Measurements from ENCODE around the gene KCNJ9. TPM values are rescaled to one million over a fixed set of nuclear protein-coding genes. Genes with fewer than 3 reads are reported as not detected.
A peak's percentile ranks its signal among the peaks of the same experiment; 100 is the strongest.

Gene KCNJ9
- total RNA-seq, 1 experiment from 2014 or later = not detected

- Histone ChIP-seq H3K79me2 (ENCODE audit: low read depth) (no peaks in the 10 kb centered on the region), H3F3A (ENCODE audit: insufficient read depth, low read depth) (no peaks in the 10 kb centered on the region), H2AFZ (0 out of 2 replicates have a peak within 1 kb of the TSS, but pooled peaks have one; percentile 6), H3K27ac (no peak within 1 kb of the TSS), H3K4me2 (peak within 1 kb of the TSS; percentile 71), H3K9me3 (ENCODE audit: insufficient read depth, low read depth) (no peaks in the 10 kb centered on the region), H3K36me3 (ENCODE audit: low read depth) (no peaks in the 10 kb centered on the region), H3K4me1 (replicated peaks; ENCODE audit: insufficient read depth) (no peaks in the 10 kb centered on the region), H3K4me3 (peak within 1 kb of the TSS; percentile 34; the same call in 1 of the 2 replicates), H4K20me1 (ENCODE audit: insufficient read depth) (no peaks in the 10 kb centered on the region), H3K27me3 (ENCODE audit: insufficient read depth, low read depth) (peaks cover 57% of the 10 kb centered on the region), H3K9me2 (ENCODE audit: insufficient read depth) (no peaks in the 10 kb centered on the region)
- no peak for DNase-seq
- intact Hi-C loops (cut with micrococcal nuclease; ENCODE audit: unreplicated experiment) = no loop called here
- no TSS peak for BruUV-seq (replicated peaks)
- no peak for TF ChIP-seq EZH2 (IDR thresholded peaks at IDR 0.05; ENCODE audit: low read depth)
- TF ChIP-seq CTCF (conservative IDR thresholded peaks at IDR 0.05) = no peak
- ChIA-PET CTCF (no interaction called here), POLR2A (ENCODE audit: unreplicated experiment) (interaction anchor here (0.7 kb wide), 2 partner anchors 27 to 982 kb away, joined by 5 read pairs; no protein-coding TSS in a partner anchor)
These were observed 11.7 kb upstream of the KCNJ9 start, which contains the start of gene KCNJ10 for GRCh38 chr1:160069460-160070231. Gene KCNJ10 (minus strand): TSS chr1:160070160. CDS start chr1:160042532, 27,628 bp downstream.

GRCh38 chr1:160070243-160071163 lies 10.8 kb upstream of the KCNJ9 start:
- no peak overlapping the region for H3K27ac ChIP-seq
- TF ChIP-seq EZH2 (IDR thresholded peaks at IDR 0.05; ENCODE audit: low read depth) (no peak), CTCF (conservative IDR thresholded peaks at IDR 0.05) (no peak)
- peaks cover 57% of the 10 kb centered on the region for H3K27me3 ChIP-seq (ENCODE audit: insufficient read depth, low read depth)
- 0 out of 2 replicates have a peak overlapping the region, but pooled peaks have one; percentile 6 for H2AFZ ChIP-seq
- BruUV-seq (replicated peaks) = no TSS peak
- DNase-seq = peak in 1 of 2 experiments; percentile 54
- peak overlapping the region; percentile 34; the same call in 1 of the 2 replicates for H3K4me3 ChIP-seq
- intact Hi-C loops (cut with micrococcal nuclease; ENCODE audit: unreplicated experiment) = no loop called here
- ChIA-PET CTCF (interaction anchor here (0.6 kb wide), 1 partner anchor 149 kb away, joined by 5 read pairs; no protein-coding TSS in a partner anchor), POLR2A (ENCODE audit: unreplicated experiment) (interaction anchor here (0.7 kb wide), 1 partner anchor 982 kb away, joined by 5 read pairs; no protein-coding TSS in a partner anchor)
- no peaks in the 10 kb centered on the region for H3K79me2 ChIP-seq (ENCODE audit: low read depth)
- H3K9me2 ChIP-seq (ENCODE audit: insufficient read depth) = no peaks in the 10 kb centered on the region
- H3K4me2 ChIP-seq = peak overlapping the region; percentile 71
- H4K20me1 ChIP-seq (ENCODE audit: insufficient read depth) = no peaks in the 10 kb centered on the region
- no peaks in the 10 kb centered on the region for H3K4me1 ChIP-seq (replicated peaks; ENCODE audit: insufficient read depth)
- no peaks in the 10 kb centered on the region for H3K9me3 ChIP-seq (ENCODE audit: insufficient read depth, low read depth)
- H3F3A ChIP-seq (ENCODE audit: insufficient read depth, low read depth) = no peaks in the 10 kb centered on the region
- H3K36me3 ChIP-seq (ENCODE audit: low read depth) = no peaks in the 10 kb centered on the region

GRCh38 chr1:160071289-160071688 lies 10.0 kb upstream of the KCNJ9 start:
- ChIA-PET POLR2A (ENCODE audit: unreplicated experiment) (no interaction called here), CTCF (no interaction called here)
- no peaks in the 10 kb centered on the region for H4K20me1 ChIP-seq (ENCODE audit: insufficient read depth)
- H3K79me2 ChIP-seq (ENCODE audit: low read depth) = no peaks in the 10 kb centered on the region
- no peaks in the 10 kb centered on the region for H3K9me3 ChIP-seq (ENCODE audit: insufficient read depth, low read depth)
- H3K27ac ChIP-seq = no peak overlapping the region
- H3K4me1 ChIP-seq (replicated peaks; ENCODE audit: insufficient read depth) = no peaks in the 10 kb centered on the region
- H2AFZ ChIP-seq = no peak overlapping the region
- DNase-seq = no peak
- TF ChIP-seq CTCF (conservative IDR thresholded peaks at IDR 0.05) (no peak), EZH2 (IDR thresholded peaks at IDR 0.05; ENCODE audit: low read depth) (no peak)
- peaks cover 57% of the 10 kb centered on the region for H3K27me3 ChIP-seq (ENCODE audit: insufficient read depth, low read depth)
- no TSS peak for BruUV-seq (replicated peaks)
- no peak overlapping the region for H3K4me3 ChIP-seq
- no peaks in the 10 kb centered on the region for H3K36me3 ChIP-seq (ENCODE audit: low read depth)
- no peaks in the 10 kb centered on the region for H3F3A ChIP-seq (ENCODE audit: insufficient read depth, low read depth)
- intact Hi-C loops (cut with micrococcal nuclease; ENCODE audit: unreplicated experiment) = no loop called here
- no peak overlapping the region for H3K4me2 ChIP-seq
- H3K9me2 ChIP-seq (ENCODE audit: insufficient read depth) = no peaks in the 10 kb centered on the region

Data from PC-9 (cell line).